CD4-positive, alpha-beta memory T cell (primary cell): ENCODE results near the gene MB. TPM values are rescaled to one million over a fixed set of nuclear protein-coding genes. Genes with fewer than 3 reads are reported as not detected.

Experiments
- CTCF ChIA-PET: fragments of 350-600 bp; sonication (Branson Sonifier 250); formaldehyde crosslinking; loops from one replicate; lab custom pipeline; 2021; ENCODE audit warnings: inconsistent platforms; ENCODE audit not compliant: partially characterized antibody; lab: Charles Lee
- POLR2A ChIA-PET: fragments of 350-600 bp; sonication (Branson Sonifier 250); formaldehyde crosslinking; loops from one replicate; lab custom pipeline; 2021; ENCODE audit not compliant: partially characterized antibody; lab: Charles Lee
- DNase-seq, 5 donors: peaks; one replicate each; pipeline versions ENCODE4 v3.0.0 to v3.0.0-alpha.2; 2020 to 2022; ENCODE audit warnings: mixed read lengths in 1 of 5
- H3K27ac ChIP-seq: one replicate; pipeline ENCODE4 v1.7.0; 2013; ENCODE audit warnings: low read depth, low read length
- H3K27me3 ChIP-seq: 2 replicates; pipeline ENCODE4 v1.7.0; 2013; ENCODE audit warnings: mild to moderate bottlenecking, low read length, moderate library complexity; ENCODE audit not compliant: insufficient read depth
- H3K36me3 ChIP-seq: 2 replicates; pipeline ENCODE4 v1.7.0; 2013; ENCODE audit warnings: mild to moderate bottlenecking, low read length, moderate library complexity; ENCODE audit not compliant: insufficient read depth
- H3K4me1 ChIP-seq: 2 replicates; pipeline ENCODE4 v1.7.0; 2013; ENCODE audit warnings: mild to moderate bottlenecking, low read length, moderate library complexity; ENCODE audit not compliant: insufficient read depth
- H3K4me3 ChIP-seq, 2 donors: one replicate each; pipeline ENCODE4 v1.7.0; 2013; ENCODE audit warnings: low read length in 2 of 2, mild to moderate bottlenecking in 1 of 2
- H3K9me3 ChIP-seq, 2 donors: one replicate each; pipeline ENCODE4 v1.7.0; 2013; ENCODE audit warnings: low read length in 2 of 2, control low read depth in 1 of 2; ENCODE audit not compliant: control insufficient read depth in 1 of 2
- H3K27ac Mint-ChIP-seq, 7 donors: one replicate each; pipeline ENCODE4 v1.8.0; 2020 to 2021; ENCODE audit warnings: mixed read lengths in 7 of 7, mild to moderate bottlenecking in 6 of 7, inconsistent platforms in 3 of 7, moderate library complexity in 3 of 7
- H3K27me3 Mint-ChIP-seq, 2 donors: one replicate each; pipeline ENCODE4 v1.8.0; 2020 to 2021; ENCODE audit warnings: mixed read lengths in 2 of 2
- H3K36me3 Mint-ChIP-seq, 2 donors: one replicate each; pipeline ENCODE4 v1.8.0; 2020 to 2021; ENCODE audit warnings: mixed read lengths in 2 of 2, inconsistent platforms in 1 of 2, mild to moderate bottlenecking in 1 of 2
- H3K4me1 Mint-ChIP-seq, 4 donors: one replicate each; pipeline ENCODE4 v1.8.0; 2020 to 2021; ENCODE audit warnings: mixed read lengths in 4 of 4, mild to moderate bottlenecking in 1 of 4
- H3K4me3 Mint-ChIP-seq, 8 donors: one replicate each; pipeline ENCODE4 v1.8.0; 2020 to 2021; ENCODE audit warnings: mixed read lengths in 8 of 8, mild to moderate bottlenecking in 7 of 8, moderate library complexity in 6 of 8, inconsistent platforms in 3 of 8
- H3K9me3 Mint-ChIP-seq, 8 donors: one replicate each; pipeline ENCODE4 v1.8.0; 2020 to 2021; ENCODE audit warnings: mixed read lengths in 8 of 8, mild to moderate bottlenecking in 5 of 8, inconsistent platforms in 3 of 8, moderate library complexity in 1 of 8
- intact Hi-C: fragments of 100-400 bp; cut with micrococcal nuclease; formaldehyde crosslinking; loops from one replicate; pipeline ENCODE4 v1.15.1; 2023
- polyA plus RNA-seq, 2 donors: library from polyadenylated mRNA; unstranded; fragments of 300-500 nt; fragmentation: Illumina TruSeq; gene quantifications; one replicate each; pipeline ENCODE4 v1.2.3, GENCODE V29; 2021
- total RNA-seq, 2 experiments: library from RNA; stranded (reverse); gene quantifications; one replicate each; pipeline ENCODE4 v1.2.3, GENCODE V29; 2021

The MB gene
- total and polyA plus RNA-seq, 4 experiments from 2014 or later, result not detected

DNA sequence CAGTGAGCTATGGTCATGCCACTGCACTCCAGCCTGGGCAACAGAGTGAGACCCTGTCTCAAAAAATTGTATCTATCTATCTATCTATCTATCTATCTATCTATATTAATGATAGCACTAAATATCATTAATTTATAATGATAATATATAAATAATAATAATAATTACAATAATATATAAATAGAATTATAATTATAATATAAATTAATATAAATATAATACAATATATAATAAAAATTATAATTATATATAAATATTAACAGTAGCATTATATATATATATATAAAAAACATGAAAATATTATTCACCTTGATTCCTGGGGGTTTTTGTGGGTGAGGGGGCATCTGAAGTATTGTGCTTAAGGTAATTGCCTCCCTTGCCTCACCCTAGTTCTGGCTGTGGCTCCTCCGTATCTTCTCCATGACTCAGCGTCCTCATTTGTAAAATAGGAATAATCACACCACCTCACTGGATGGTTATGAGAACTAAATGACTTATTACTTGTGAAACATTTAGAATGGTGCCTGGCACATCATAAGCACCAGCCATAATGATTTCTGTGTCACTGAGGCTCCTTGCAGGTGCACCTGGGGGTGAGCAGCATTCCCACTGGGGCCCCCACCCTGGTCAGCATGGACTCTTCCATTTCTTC is 57.6 kb downstream of the MB start:
- H3K4me1 ChIP-seq, result peaks cover under 1% of the 10 kb centered on the region
- H3K27me3 ChIP-seq, result no peaks in the 10 kb centered on the region
- ChIA-PET POLR2A (interaction anchor here (1.1 kb wide), 1 partner anchor 18 kb away, joined by 3 read pairs; no protein-coding TSS in a partner anchor), CTCF (no interaction called here)
- H3K36me3 Mint-ChIP-seq, result no peaks in the 10 kb centered on the region
- no peak overlapping the region for H3K4me3 ChIP-seq
- no peaks in the 10 kb centered on the region for H3K4me1 Mint-ChIP-seq
- H3K27me3 Mint-ChIP-seq, result peaks cover 20 to 26% of the 10 kb centered on the region in 2 donors
- H3K36me3 ChIP-seq, result no peaks in the 10 kb centered on the region
- intact Hi-C loops, result no loop called here
- DNase-seq, result no peak
- peak overlapping the region in 1 of 7 donors; percentile 6 for H3K27ac Mint-ChIP-seq
- no peak overlapping the region for H3K27ac ChIP-seq
- no peak overlapping the region for H3K4me3 Mint-ChIP-seq
- no peaks in the 10 kb centered on the region for H3K9me3 Mint-ChIP-seq
- H3K9me3 ChIP-seq, result no peaks in the 10 kb centered on the region

DNA sequence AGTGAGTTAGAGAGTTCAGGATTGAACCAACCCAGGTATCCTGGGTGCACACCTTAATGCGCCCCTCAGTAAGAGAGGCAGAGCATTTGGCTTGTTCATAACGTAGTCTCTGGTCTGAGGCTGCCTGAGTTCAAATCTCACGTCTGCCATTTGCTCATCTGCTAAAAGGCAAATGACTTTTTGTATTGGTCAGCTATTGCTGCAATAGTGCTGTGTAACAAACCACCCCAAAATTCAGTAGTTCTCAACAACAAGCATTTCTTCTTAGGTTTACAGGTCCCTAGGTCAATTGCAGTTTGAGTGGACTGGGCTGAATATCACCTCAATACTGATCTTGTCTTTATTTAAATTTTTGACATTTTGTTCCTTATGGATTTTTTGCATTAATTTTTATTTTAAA is 58.4 kb downstream of the MB start:
- POLR2A ChIA-PET, result interaction anchor here (1.1 kb wide), 1 partner anchor 17 kb away, joined by 3 read pairs; no protein-coding TSS in a partner anchor
- intact Hi-C loops, result no loop called here
- no peak overlapping the region for H3K27ac Mint-ChIP-seq
- no peaks in the 10 kb centered on the region for H3K36me3 Mint-ChIP-seq
- Histone ChIP-seq H3K27ac (no peak overlapping the region), H3K9me3 (no peaks in the 10 kb centered on the region), H3K36me3 (no peaks in the 10 kb centered on the region), H3K27me3 (no peaks in the 10 kb centered on the region), H3K4me3 (no peak overlapping the region), H3K4me1 (peaks cover 8% of the 10 kb centered on the region)
- H3K9me3 Mint-ChIP-seq, result no peaks in the 10 kb centered on the region
- CTCF ChIA-PET, result no interaction called here
- peaks cover 18 to 26% of the 10 kb centered on the region in 2 donors for H3K27me3 Mint-ChIP-seq
- DNase-seq, result no peak
- H3K4me3 Mint-ChIP-seq, result no peak overlapping the region
- H3K4me1 Mint-ChIP-seq, result peaks cover 0 to 4% (median 2%) of the 10 kb centered on the region in 4 donors

DNA sequence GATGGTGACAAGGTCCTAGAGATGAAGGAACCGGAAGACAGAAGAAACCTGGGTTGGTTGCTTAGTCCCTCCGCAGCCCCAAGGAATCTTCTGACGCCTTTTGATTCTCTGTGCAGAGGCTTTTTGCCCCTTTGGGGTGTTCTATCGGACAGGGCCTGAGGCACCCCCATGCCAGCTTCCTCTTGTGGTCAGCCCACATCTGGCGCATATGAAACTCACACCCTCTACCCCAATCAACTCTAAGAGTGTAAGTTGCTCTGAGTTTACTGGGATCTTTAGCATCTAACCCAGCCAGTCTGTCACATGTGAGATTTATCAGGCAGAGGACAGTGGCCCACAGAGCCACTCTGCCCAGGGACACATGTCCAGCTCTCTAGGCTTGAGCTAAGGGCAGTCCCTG is 59.1 kb downstream of the MB start:
- H3K27ac ChIP-seq, result no peak overlapping the region
- no peaks in the 10 kb centered on the region for H3K9me3 ChIP-seq
- H3K36me3 ChIP-seq, result no peaks in the 10 kb centered on the region
- Mint-ChIP-seq H3K4me1 (peaks cover 0 to 11% (median 7%) of the 10 kb centered on the region in 4 donors), H3K4me3 (no peak overlapping the region), H3K36me3 (no peaks in the 10 kb centered on the region), H3K9me3 (no peaks in the 10 kb centered on the region), H3K27me3 (peaks cover 16 to 22% of the 10 kb centered on the region in 2 donors), H3K27ac (no peak overlapping the region)
- ChIA-PET POLR2A (no interaction called here), CTCF (no interaction called here)
- H3K27me3 ChIP-seq, result no peaks in the 10 kb centered on the region
- no peak for DNase-seq
- peaks cover 14% of the 10 kb centered on the region for H3K4me1 ChIP-seq
- no peak overlapping the region for H3K4me3 ChIP-seq
- intact Hi-C loops, result no loop called here

Other genes starting within 250 kb of the MB start
- gene HMOX1, start 236.2 kb downstream of the MB start, total RNA-seq, result 1 to 10 TPM; 7.7 to 8.3 TPM
- gene HMOX1, start 236.2 kb downstream of the MB start, polyA plus RNA-seq, result under 1 TPM in 1 of 2 donors, not detected in 1; 0.20 TPM
- 10 to 100 TPM; 48.5 to 58.1 TPM for gene MCM5, start 217.2 kb downstream of the MB start, total RNA-seq
- gene MCM5, start 217.2 kb downstream of the MB start, polyA plus RNA-seq, result 10 to 100 TPM; 22.0 to 26.9 TPM
- not detected for gene RASD2, start 76.5 kb downstream of the MB start, total RNA-seq
- gene RASD2, start 76.5 kb downstream of the MB start, polyA plus RNA-seq, result under 1 TPM in 1 of 2 donors, not detected in 1; 0.13 TPM
- gene APOL6, start 31.1 kb upstream of the MB start, total RNA-seq, result 10 to 100 TPM; 50.6 to 52.0 TPM
- gene APOL6, start 31.1 kb upstream of the MB start, polyA plus RNA-seq, result 10 to 100 TPM in 1 of 2 donors, 1 to 10 TPM in 1; 8.5 to 24.1 TPM
- gene APOL5, start 100.5 kb upstream of the MB start, total RNA-seq, result not detected
- not detected for gene APOL5, start 100.5 kb upstream of the MB start, polyA plus RNA-seq